HuH-7.5 (cell line): ENCODE measurements around the gene MPRIP.

ENCODE experiments used
- DNase-seq: peaks from one replicate; pipeline ENCODE4 v3.0.0; 2011; ENCODE audit warnings: low spot score

The MPRIP gene

DNA sequence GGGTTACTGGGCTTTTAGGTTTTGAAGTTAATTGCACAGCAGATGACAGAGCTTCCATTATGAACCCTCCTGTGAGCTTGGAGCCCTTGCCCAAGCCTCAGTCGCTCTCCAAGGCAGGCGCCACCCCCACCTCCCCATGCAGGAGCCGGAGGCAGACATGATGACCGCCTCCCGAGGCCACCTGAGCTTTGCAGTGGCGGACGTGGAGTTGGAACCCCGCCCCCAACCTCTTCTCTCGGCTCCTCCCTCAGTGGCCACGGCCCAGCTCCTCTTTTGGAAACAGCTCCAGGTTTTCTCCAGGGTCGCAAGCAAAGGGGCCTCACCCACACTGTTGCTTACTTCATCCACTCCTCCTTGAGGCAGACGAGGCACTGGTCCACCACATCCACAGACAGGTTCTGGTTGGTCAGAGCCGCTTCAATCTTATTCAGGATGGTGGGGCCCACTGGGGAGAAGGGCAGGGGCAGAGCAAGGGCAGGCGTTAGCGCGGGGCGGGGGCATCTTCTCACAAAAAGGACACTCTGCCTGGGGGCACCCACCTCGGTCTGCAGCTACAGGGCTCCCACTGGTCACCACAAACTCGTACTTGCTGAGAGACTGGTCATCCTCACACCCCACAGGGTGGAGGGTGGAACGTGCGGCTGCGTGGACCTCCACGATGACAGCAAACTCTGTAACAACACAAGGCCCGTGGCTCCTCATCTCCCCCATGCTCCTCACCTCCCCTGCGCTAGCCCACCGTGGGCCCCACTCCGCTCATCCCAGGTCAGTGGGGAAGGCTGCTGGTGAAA is 172.6 kb downstream of the MPRIP start:
- DNase-seq = no peak

DNA sequence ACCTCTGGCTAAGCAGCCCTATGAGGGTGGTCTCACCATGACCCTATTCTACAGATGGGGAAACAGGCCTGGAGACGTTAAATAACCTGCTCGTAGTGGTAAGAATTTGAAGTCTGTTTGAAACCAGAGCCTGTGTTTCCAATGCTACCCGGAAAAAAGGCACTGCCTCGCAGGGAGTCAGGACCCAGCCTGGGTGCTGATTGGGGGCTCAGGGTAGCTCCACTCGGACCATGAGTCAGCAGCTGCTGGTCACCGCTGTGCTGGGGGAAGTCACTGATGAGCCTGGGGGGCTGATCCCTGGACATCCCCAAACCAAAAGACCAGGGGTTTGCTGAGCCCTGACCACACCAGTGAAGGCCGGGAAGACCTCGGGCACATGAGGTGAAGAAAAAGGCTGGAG is 173.3 kb downstream of the MPRIP start:
- DNase-seq = no peak

DNA sequence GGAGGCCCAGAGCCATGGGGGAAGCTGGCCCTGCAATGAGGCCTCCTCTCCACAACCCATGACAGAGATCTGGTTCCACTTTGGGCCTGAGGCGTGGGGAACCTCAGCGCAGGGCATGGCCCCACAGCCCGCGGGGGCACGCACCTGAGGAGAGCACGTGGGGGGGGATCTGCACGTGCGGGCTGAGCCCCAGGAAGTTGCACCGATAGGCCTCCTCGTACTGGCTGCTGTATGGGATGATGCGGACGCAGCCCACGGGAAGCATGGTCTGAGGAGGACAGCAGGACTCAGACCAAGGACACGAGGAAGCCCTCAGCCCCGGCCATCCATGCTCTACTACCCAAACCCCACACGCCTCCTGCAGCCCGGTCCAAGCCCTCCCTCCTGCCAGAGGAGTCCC is 174.0 kb downstream of the MPRIP start:
- DNase-seq = no peak

DNA sequence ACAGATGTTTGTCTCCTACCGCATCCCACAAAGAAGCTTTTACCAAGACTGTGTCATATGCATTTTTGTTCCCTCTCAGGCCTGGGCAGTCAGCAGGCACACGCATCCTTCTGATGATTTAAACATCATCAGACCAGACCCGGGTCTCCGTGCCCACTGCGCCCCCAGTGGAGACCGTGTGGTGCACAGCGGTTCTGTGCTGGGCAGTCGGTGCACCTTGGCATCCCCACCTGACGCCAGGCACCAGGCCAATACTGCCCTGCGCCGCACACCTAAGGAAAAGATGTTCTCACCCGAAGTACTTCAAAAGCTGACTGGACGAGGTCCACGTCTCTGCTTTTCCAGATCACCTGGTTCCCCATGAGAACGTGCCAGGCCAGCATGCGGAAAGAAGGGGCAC is 174.5 kb downstream of the MPRIP start:
- no peak for DNase-seq

GRCh38 chr17:17217995-17218394 is 175.7 kb downstream of the MPRIP start:
- DNase-seq = no peak

DNA sequence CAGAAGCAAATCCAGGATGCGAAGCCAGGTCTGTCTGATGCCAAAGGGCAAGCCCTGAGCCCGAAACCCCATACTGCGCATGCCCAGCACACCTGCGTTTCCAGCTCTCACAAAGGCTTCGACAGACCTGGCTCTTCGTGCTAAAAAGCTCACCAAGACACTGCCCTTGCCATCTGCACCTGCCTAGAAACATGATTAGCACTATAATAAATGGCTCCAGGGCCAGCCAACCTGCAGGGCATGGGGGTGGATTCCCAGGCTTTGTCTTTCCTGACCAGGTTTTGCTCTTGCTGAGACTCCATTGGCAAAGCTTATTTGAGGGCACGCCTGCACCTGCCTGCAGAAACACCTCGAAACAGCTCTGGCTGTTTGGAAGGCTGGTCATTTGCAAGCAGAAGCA is 178.3 kb downstream of the MPRIP start:
- no peak for DNase-seq

DNA sequence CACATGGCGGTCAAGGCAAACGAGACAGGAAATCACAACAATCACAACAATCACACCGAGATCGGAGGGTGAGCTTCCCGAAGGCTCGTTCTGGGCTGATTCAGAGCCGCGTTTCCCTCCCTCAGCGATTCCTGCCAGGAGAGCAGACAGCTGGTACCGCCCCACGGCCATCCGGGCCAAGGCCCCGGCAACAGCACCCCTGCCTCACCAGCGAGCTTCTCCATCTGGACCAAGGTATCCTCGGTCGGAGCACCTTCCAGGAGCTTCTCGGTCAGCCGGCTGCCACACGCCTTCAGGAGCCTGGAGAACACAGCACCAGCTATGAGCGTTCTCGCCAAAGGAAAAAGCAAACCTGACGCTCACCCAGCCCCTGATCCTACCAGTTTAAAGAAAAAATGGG is 179.1 kb downstream of the MPRIP start:
- no peak for DNase-seq

- no peak for DNase-seq
These were observed 181.5 kb downstream of the MPRIP start for GRCh38 chr17:17223736-17224135.

- no peak for DNase-seq
These were observed 181.9 kb downstream of the MPRIP start for GRCh38 chr17:17224137-17224536.

DNA sequence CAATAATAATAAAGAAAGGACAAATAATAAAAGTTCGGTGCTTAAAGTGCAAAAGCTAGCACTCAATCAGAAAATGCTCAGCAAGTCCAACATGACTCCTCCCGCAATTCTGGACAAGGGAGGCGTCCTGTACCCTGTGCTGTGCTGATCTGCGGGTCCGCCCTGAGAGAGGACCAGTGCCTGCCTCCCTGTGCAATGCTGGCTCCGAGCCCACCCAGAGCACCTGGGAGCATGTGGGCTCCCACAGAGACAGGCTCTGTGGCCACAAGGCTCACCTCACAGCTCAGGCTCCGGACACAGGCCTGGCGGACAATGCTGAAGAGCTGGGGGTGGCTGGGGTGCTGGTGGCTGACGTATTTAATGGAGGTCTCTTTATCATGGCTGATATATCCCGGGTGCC is 183.6 kb downstream of the MPRIP start:
- no peak for DNase-seq

- no peak for DNase-seq
These were observed 184.4 kb downstream of the MPRIP start for GRCh38 chr17:17226451-17227265.

DNA sequence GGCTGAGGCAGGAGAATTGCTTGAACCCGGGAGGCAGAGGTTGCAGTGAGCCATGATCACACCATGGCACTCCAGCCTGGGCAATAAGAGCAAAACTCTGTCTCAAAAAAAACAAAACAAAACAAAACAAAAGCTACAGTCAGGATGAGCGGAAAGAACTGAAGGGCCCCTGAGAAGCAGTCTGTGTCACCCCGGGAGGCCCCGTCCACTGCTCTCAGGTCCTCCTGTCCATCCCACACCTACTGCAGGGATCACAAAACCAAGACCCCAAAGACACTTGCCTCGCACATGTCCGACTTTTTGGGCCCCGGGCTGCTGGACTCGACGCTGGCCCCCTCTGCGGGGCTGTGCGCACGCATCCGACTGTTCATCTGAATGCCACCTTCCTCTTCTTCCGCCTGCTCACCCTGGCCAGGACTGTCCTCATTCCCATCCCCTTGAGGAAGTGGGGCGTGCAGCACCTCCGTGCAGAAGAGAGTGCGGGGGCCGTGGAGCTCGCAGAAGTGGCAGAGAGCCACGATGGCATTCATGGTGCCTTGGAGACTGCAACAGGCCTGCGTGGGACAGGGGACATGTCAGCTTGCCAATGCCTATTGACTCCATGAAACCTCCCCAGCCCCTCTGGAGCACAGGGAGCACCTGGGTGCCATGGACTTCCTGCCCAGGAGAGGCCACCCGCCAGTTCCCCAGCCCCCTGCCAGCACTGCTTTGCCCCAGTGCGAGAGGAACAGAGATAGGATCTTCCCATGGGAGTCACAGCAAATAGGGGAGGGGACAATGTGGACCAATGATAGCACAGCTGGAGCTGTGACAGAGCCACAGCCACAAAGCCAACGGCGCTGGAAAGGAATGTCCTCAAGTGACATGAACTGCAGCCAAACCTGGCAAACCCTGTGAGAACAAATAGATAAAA is 185.6 kb downstream of the MPRIP start:
- DNase-seq = no peak

GRCh38 chr17:17228521-17229279 is 186.4 kb downstream of the MPRIP start:
- DNase-seq = no peak

DNA sequence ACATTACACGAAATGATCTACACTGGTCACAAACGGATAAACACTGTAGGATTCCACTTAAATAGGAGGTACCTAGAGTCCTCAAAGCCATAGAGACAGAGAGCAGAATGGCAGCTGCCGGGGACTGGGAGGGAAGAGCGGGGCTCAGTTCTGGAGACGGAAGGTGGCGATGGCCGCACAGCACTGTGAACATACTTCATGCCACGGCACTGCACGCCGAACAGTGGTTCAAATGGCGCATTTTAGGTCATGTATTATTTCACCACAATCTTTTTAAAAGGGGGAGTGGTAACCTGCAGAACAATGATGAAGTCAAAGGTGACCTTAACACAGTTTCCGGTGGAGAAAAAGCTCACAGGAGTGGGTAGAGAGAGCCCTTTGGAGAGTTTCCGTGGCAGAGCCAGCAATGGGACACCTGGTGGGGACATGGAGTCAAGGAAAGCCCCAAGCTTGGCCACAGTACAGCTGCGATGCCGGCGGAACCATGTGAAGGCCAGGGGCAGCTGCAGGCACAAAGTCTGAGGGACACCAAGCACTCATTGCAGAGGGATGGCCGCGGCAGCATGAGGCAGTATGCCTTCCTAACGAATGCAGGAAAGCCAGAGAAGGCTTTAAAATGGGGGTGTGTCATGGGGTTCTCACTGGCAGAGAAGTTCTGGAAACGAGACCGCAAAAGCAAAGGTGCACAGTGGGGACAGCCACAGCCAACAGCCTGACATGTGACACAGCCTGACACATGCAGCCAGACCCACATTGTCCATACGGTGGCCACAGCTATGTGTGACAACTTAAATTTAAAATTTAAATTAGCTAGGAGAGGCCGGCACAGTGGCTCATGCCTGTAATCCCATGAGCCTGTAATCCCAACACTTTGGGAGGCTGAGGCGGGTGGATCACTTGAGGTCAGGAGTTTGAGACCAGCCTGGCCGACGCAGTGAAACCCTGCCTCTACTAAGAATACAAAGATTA is 187.4 kb downstream of the MPRIP start:
- no peak for DNase-seq

GRCh38 chr17:17231621-17232302 is 189.5 kb downstream of the MPRIP start:
- no peak for DNase-seq

DNA sequence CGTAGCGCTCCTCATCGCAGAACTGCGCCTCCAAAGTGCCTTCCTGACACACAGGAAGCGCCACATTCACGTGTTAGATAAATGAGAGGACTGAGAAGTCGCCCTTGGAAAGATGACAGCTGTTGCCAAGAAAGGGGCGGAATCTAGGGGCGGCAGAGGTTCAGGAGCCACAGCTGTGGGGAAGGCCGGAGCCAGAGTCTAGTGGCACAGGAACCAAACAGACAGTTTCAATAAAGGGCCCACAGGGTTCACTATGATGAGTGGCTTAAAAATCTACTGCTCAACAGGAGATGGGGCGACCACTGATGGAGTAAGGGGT is 190.0 kb downstream of the MPRIP start:
- no peak for DNase-seq

DNA sequence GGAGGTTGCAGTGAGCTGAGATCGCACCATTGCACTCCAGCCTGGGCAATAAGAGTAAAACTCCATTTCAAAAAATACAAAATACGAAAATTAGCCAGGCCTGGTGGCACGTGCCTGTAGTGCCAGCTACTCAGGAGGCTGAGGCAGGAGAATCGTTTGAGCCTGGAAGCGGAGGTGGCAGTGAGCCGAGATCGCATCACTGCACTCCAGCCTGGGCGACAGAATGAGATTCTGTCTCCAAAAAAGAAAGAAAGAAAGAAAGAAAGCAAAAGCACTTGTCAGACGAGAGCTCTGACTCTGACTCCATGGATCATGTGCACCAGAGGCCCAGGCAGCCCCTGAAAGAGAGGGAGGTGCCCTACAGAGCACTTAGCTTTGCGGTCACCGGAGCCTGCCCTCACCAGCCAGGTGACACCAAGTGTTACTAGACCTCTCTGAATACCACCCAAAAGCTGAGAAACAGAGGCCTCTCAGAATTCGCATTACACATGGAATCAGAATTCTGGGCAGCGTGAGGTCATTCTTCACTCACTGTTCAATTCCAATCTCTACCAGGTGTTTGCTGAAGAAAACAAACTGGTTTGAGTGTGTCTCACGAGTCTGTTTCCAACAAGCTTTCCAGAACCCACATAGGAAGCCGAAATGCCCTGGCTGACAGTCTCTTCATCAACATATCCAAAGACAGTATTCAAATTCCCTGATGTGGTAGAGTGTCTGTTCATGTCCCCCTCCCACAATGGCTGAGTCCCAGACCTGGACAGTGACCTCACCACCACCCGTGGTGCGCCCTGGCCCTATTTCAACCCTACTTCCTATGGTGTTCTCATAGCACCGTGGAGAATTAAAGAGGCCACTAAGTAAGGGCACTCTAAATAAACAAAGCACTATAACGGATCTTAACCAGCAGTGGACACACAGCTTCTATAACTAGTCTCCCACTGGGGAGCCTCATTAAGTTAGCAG is 193.2 kb downstream of the MPRIP start:
- DNase-seq = no peak

- DNase-seq = no peak
These were observed 194.2 kb downstream of the MPRIP start for GRCh38 chr17:17236295-17237025.
